Gastroesophageal sphincter (tissue), 3 donors: ENCODE measurements around the gene IMMP2L.

Source experiments
- CTCF ChIP-seq, 4 experiments: fragments of 200-600 bp in 2 of 4; fragments of 450-650 bp in 2 of 4; sonication (generic) in 1 of 4; IDR thresholded peaks; one replicate each; pipeline ENCODE4 v1.5.1; 2017 to 2019; ENCODE audit warnings: antibody characterized with exemption in 4 of 4, mild to moderate bottlenecking in 2 of 4, moderate library complexity in 2 of 4
- POLR2A ChIP-seq, 2 donors: fragments of 450-650 bp; IDR thresholded peaks; one replicate each; pipeline ENCODE4 v1.6.1; 2017; ENCODE audit warnings: antibody characterized with exemption in 2 of 2, mild to moderate bottlenecking in 2 of 2, moderate library complexity in 1 of 2
- POLR2AphosphoS5 ChIP-seq: sonication (generic); formaldehyde crosslinking; IDR thresholded peaks from one replicate; pipeline ENCODE4 v1.6.1; 2017; ENCODE audit warnings: antibody characterized with exemption

- TF ChIP-seq POLR2A (IDR thresholded peaks at IDR 0.05) (no peak), CTCF (IDR thresholded peaks at IDR 0.05) (no peak), POLR2AphosphoS5 (no peak)
These were observed 86.3 kb downstream of the IMMP2L start for GRCh38 chr7:111475959-111476358.
